GM12878 (cell line): ENCODE results near the gene ZNF107.

Experiments
- ASH2L ChIP-seq: fragments of 300-600, 200-600 bp; sonication (generic); IDR thresholded peaks from 2 replicates; pipeline ENCODE4 v1.6.1; 2017; ENCODE audit warnings: low read depth, mild to moderate bottlenecking, borderline replicate concordance
- BMI1 ChIP-seq: fragments of 450-650 bp; IDR thresholded peaks from 2 replicates; pipeline ENCODE4 v1.6.1; 2016; ENCODE audit warnings: mild to moderate bottlenecking, moderate library complexity, borderline replicate concordance
- BRCA1 ChIP-seq: IDR thresholded peaks from 2 replicates; pipeline ENCODE4 v1.6.1; 2011; ENCODE audit warnings: low read depth, low read length, improper control_type of control experiment
- CHD4 ChIP-seq: fragments of 200-600 bp; sonication (generic); IDR thresholded peaks from 2 replicates; pipeline ENCODE4 v1.6.1; 2016; ENCODE audit warnings: mild to moderate bottlenecking
- EP300 ChIP-seq, 2 experiments: fragments of 150-350 bp in 1 of 2; IDR thresholded peaks; 2 replicates each; pipeline ENCODE4 v1.6.1; 2011 to 2012; ENCODE audit warnings: low read depth in 2 of 2, low read length in 2 of 2, borderline replicate concordance in 1 of 2, improper control_type of control experiment in 1 of 2, inconsistent platforms in 1 of 2; ENCODE audit not compliant: control insufficient read depth in 1 of 2
- FOXK2 ChIP-seq: fragments of 450-650 bp; IDR thresholded peaks from 2 replicates; pipeline ENCODE4 v1.6.1; 2017; ENCODE audit warnings: mild to moderate bottlenecking, moderate library complexity
- LARP7 ChIP-seq: fragments of 450-650 bp; IDR thresholded peaks from 2 replicates; pipeline ENCODE4 v1.6.1; 2017; ENCODE audit warnings: mild to moderate bottlenecking
- TF ChIP-seq, protein P1 (sequence below), 3 experiments: IDR thresholded peaks in 2 of 3; conservative IDR thresholded peaks in 1 of 3; 2 replicates each; pipeline ENCODE4 v1.5.1; 2011; ENCODE audit warnings: low read depth in 3 of 3, low read length in 3 of 3, mild to moderate bottlenecking in 3 of 3, control low read depth in 2 of 3, moderate library complexity in 2 of 3, inconsistent platforms in 1 of 3, mixed read lengths in 1 of 3; ENCODE audit not compliant: control insufficient read depth in 2 of 3, insufficient read depth in 1 of 3; ENCODE audit errors: extremely low read depth in 1 of 3
- TF ChIP-seq, protein P2 (sequence below): IDR thresholded peaks from 2 replicates; pipeline ENCODE4 v1.6.1; 2012; ENCODE audit warnings: mild to moderate bottlenecking, low read depth, low read length
- TF ChIP-seq, protein P3 (sequence below): fragments of 450-650 bp; IDR thresholded peaks from 2 replicates; pipeline ENCODE4 v1.6.1; 2018; ENCODE audit warnings: borderline replicate concordance, mild to moderate bottlenecking; ENCODE audit not compliant: partially characterized antibody

DNA sequence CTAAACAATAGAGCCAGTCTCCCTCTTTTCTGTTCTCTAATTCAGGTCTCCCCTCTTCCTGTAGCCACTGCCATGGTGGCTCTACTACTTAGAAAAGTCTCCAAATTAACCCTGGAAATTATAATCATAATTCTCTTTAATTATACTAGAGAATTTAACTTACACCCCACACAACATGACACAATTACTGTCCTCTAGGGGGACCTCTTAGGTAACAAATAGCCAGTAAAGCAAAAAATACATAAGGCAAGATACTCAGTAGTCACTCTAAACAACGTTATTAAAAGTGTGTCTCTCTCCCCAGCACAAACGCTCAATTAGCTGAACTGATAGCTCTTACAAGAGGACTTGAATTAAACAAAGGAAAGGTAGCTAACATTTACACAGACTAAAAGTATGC, 44.3 kb upstream of the ZNF107 start:
- TF ChIP-seq, protein P1, sequence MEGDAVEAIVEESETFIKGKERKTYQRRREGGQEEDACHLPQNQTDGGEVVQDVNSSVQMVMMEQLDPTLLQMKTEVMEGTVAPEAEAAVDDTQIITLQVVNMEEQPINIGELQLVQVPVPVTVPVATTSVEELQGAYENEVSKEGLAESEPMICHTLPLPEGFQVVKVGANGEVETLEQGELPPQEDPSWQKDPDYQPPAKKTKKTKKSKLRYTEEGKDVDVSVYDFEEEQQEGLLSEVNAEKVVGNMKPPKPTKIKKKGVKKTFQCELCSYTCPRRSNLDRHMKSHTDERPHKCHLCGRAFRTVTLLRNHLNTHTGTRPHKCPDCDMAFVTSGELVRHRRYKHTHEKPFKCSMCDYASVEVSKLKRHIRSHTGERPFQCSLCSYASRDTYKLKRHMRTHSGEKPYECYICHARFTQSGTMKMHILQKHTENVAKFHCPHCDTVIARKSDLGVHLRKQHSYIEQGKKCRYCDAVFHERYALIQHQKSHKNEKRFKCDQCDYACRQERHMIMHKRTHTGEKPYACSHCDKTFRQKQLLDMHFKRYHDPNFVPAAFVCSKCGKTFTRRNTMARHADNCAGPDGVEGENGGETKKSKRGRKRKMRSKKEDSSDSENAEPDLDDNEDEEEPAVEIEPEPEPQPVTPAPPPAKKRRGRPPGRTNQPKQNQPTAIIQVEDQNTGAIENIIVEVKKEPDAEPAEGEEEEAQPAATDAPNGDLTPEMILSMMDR (IDR thresholded peaks at IDR 0.05 in 2 of 3, conservative IDR thresholded peaks at IDR 0.05 in 1 of 3; ENCODE audit: control insufficient read depth in 2 of 3, extremely low read depth in 1 of 3, insufficient read depth in 1 of 3, low read depth in 3 of 3, low read length in 3 of 3): no peak
- TF ChIP-seq, protein P2, sequence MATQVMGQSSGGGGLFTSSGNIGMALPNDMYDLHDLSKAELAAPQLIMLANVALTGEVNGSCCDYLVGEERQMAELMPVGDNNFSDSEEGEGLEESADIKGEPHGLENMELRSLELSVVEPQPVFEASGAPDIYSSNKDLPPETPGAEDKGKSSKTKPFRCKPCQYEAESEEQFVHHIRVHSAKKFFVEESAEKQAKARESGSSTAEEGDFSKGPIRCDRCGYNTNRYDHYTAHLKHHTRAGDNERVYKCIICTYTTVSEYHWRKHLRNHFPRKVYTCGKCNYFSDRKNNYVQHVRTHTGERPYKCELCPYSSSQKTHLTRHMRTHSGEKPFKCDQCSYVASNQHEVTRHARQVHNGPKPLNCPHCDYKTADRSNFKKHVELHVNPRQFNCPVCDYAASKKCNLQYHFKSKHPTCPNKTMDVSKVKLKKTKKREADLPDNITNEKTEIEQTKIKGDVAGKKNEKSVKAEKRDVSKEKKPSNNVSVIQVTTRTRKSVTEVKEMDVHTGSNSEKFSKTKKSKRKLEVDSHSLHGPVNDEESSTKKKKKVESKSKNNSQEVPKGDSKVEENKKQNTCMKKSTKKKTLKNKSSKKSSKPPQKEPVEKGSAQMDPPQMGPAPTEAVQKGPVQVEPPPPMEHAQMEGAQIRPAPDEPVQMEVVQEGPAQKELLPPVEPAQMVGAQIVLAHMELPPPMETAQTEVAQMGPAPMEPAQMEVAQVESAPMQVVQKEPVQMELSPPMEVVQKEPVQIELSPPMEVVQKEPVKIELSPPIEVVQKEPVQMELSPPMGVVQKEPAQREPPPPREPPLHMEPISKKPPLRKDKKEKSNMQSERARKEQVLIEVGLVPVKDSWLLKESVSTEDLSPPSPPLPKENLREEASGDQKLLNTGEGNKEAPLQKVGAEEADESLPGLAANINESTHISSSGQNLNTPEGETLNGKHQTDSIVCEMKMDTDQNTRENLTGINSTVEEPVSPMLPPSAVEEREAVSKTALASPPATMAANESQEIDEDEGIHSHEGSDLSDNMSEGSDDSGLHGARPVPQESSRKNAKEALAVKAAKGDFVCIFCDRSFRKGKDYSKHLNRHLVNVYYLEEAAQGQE: no peak
- TF ChIP-seq CHD4 (no peak), BRCA1 (no peak), BMI1 (no peak), LARP7 (no peak), ASH2L (no peak), EP300 (IDR thresholded peaks at IDR 0.05; ENCODE audit: borderline replicate concordance in 1 of 2, control insufficient read depth in 1 of 2, low read depth in 2 of 2, low read length in 2 of 2) (no peak), FOXK2 (no peak)
- TF ChIP-seq, protein P3, sequence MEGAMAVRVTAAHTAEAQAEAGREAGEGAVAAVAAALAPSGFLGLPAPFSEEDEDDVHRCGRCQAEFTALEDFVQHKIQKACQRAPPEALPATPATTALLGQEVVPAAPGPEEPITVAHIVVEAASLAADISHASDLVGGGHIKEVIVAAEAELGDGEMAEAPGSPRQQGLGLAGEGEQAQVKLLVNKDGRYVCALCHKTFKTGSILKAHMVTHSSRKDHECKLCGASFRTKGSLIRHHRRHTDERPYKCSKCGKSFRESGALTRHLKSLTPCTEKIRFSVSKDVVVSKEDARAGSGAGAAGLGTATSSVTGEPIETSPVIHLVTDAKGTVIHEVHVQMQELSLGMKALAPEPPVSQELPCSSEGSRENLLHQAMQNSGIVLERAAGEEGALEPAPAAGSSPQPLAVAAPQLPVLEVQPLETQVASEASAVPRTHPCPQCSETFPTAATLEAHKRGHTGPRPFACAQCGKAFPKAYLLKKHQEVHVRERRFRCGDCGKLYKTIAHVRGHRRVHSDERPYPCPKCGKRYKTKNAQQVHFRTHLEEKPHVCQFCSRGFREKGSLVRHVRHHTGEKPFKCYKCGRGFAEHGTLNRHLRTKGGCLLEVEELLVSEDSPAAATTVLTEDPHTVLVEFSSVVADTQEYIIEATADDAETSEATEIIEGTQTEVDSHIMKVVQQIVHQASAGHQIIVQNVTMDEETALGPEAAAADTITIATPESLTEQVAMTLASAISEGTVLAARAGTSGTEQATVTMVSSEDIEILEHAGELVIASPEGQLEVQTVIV: no peak
